Measurements from ENCODE around the gene TNFRSF1A.
"Not testable (repeated sequence)": the region's sequence is repeated elsewhere in the genome, so short reads cannot be mapped to it uniquely, and the experiment has no call there.

TNFRSF1A gene

GRCh38 chr12:6347367-6348338 lies 5.8 kb upstream of the TNFRSF1A start:
- Histone ChIP-seq H3K27ac (ENCODE audit: low read depth, low read length) (peak overlapping the region; percentile 43), H3K9me3 (ENCODE audit: low read length) (no peaks in the 10 kb centered on the region), H3K4me3 (ENCODE audit: low read depth in 1 of 2, low read length in 2 of 2) (no peak overlapping the region), H3K36me3 (ENCODE audit: insufficient read depth, low read length) (no peaks in the 10 kb centered on the region), H3K4me1 (ENCODE audit: insufficient read depth, low read length) (peaks cover 15% of the 10 kb centered on the region), H3K27me3 (ENCODE audit: control insufficient read depth in 1 of 2, insufficient read depth in 2 of 2, low read length in 2 of 2) (no peaks in the 10 kb centered on the region), H3K9ac (ENCODE audit: low read length) (no peak overlapping the region)

- Histone ChIP-seq H3K9ac (ENCODE audit: low read length) (no peak overlapping the region), H3K27me3 (ENCODE audit: control insufficient read depth in 1 of 2, insufficient read depth in 2 of 2, low read length in 2 of 2) (no peaks in the 10 kb centered on the region), H3K9me3 (ENCODE audit: low read length) (no peaks in the 10 kb centered on the region), H3K4me3 (ENCODE audit: low read depth in 1 of 2, low read length in 2 of 2) (no peak overlapping the region), H3K27ac (ENCODE audit: low read depth, low read length) (peak overlapping the region; percentile 30), H3K4me1 (ENCODE audit: insufficient read depth, low read length) (peaks cover 22% of the 10 kb centered on the region), H3K36me3 (ENCODE audit: insufficient read depth, low read length) (no peaks in the 10 kb centered on the region)
Observed at GRCh38 chr12:6346942-6347341, 5.1 kb upstream of the TNFRSF1A start.

- Histone ChIP-seq H3K36me3 (ENCODE audit: insufficient read depth, low read length) (no peaks in the 10 kb centered on the region), H3K27ac (ENCODE audit: low read depth, low read length) (peak overlapping the region; percentile 29), H3K9me3 (ENCODE audit: low read length) (no peaks in the 10 kb centered on the region), H3K9ac (ENCODE audit: low read length) (no peak overlapping the region), H3K27me3 (ENCODE audit: control insufficient read depth in 1 of 2, insufficient read depth in 2 of 2, low read length in 2 of 2) (no peaks in the 10 kb centered on the region), H3K4me1 (ENCODE audit: insufficient read depth, low read length) (peaks cover 22% of the 10 kb centered on the region), H3K4me3 (ENCODE audit: low read depth in 1 of 2, low read length in 2 of 2) (no peak overlapping the region)
Observed at GRCh38 chr12:6346235-6346832, 4.5 kb upstream of the TNFRSF1A start.

GRCh38 chr12:6345319-6346091 lies 3.6 kb upstream of the TNFRSF1A start:
- peaks cover 22% of the 10 kb centered on the region for H3K4me1 ChIP-seq (ENCODE audit: insufficient read depth, low read length)
- H3K36me3 ChIP-seq (ENCODE audit: insufficient read depth, low read length): no peaks in the 10 kb centered on the region
- H3K4me3 ChIP-seq (ENCODE audit: low read depth in 1 of 2, low read length in 2 of 2): no peak overlapping the region
- H3K27ac ChIP-seq (ENCODE audit: low read depth, low read length): no peak overlapping the region
- H3K9me3 ChIP-seq (ENCODE audit: low read length): no peaks in the 10 kb centered on the region
- no peaks in the 10 kb centered on the region for H3K27me3 ChIP-seq (ENCODE audit: control insufficient read depth in 1 of 2, insufficient read depth in 2 of 2, low read length in 2 of 2)
- H3K9ac ChIP-seq (ENCODE audit: low read length): no peak overlapping the region

- not testable (repeated sequence) for H3K27me3 ChIP-seq (ENCODE audit: control insufficient read depth in 1 of 2, insufficient read depth in 2 of 2, low read length in 2 of 2); H3K36me3 ChIP-seq (ENCODE audit: insufficient read depth, low read length); H3K9ac ChIP-seq (ENCODE audit: low read length); H3K9me3 ChIP-seq (ENCODE audit: low read length); H3K4me3 ChIP-seq (ENCODE audit: low read depth in 1 of 2, low read length in 2 of 2)
- Histone ChIP-seq H3K4me1 (ENCODE audit: insufficient read depth, low read length) (peaks cover 32% of the 10 kb centered on the region), H3K27ac (ENCODE audit: low read depth, low read length) (peak overlapping the region; percentile 100)
Observed at GRCh38 chr12:6344101-6344660, 2.3 kb upstream of the TNFRSF1A start.

GRCh38 chr12:6343518-6343917 lies 1.6 kb upstream of the TNFRSF1A start:
- H3K9ac ChIP-seq (ENCODE audit: low read length): no peak overlapping the region

GRCh38 chr12:6342140-6342889 lies 439 bp upstream of the TNFRSF1A start:
- Histone ChIP-seq H3K4me1 (ENCODE audit: insufficient read depth, low read length) (peaks cover 51% of the 10 kb centered on the region), H3K9ac (ENCODE audit: low read length) (peak overlapping the region; percentile 100), H3K4me3 (ENCODE audit: low read depth in 1 of 2, low read length in 2 of 2) (peak overlapping the region; percentile 43 to 99), H3K27ac (ENCODE audit: low read depth, low read length) (peak overlapping the region; percentile 100), H3K27me3 (ENCODE audit: control insufficient read depth in 1 of 2, insufficient read depth in 2 of 2, low read length in 2 of 2) (no peaks in the 10 kb centered on the region), H3K9me3 (ENCODE audit: low read length) (no peaks in the 10 kb centered on the region), H3K36me3 (ENCODE audit: insufficient read depth, low read length) (no peaks in the 10 kb centered on the region)

More at GRCh38 chr12:6343518-6343917, 1.6 kb upstream of the TNFRSF1A start:
- Histone ChIP-seq H3K4me3 (ENCODE audit: low read depth in 1 of 2, low read length in 2 of 2) (no peak overlapping the region), H3K27ac (ENCODE audit: low read depth, low read length) (peak overlapping the region; percentile 100), H3K27me3 (ENCODE audit: control insufficient read depth in 1 of 2, insufficient read depth in 2 of 2, low read length in 2 of 2) (no peaks in the 10 kb centered on the region), H3K9me3 (ENCODE audit: low read length) (no peaks in the 10 kb centered on the region), H3K36me3 (ENCODE audit: insufficient read depth, low read length) (no peaks in the 10 kb centered on the region), H3K4me1 (ENCODE audit: insufficient read depth, low read length) (peaks cover 39% of the 10 kb centered on the region)

GRCh38 chr12:6340745-6341416 lies 995 bp downstream of the TNFRSF1A start:
- H3K4me3 ChIP-seq (ENCODE audit: low read depth in 1 of 2, low read length in 2 of 2): peak overlapping the region; percentile 94 to 99
- H3K9me3 ChIP-seq (ENCODE audit: low read length): no peaks in the 10 kb centered on the region
- H3K36me3 ChIP-seq (ENCODE audit: insufficient read depth, low read length): no peaks in the 10 kb centered on the region
- peak overlapping the region; percentile 100 for H3K27ac ChIP-seq (ENCODE audit: low read depth, low read length)
- no peaks in the 10 kb centered on the region for H3K27me3 ChIP-seq (ENCODE audit: control insufficient read depth in 1 of 2, insufficient read depth in 2 of 2, low read length in 2 of 2)
- H3K9ac ChIP-seq (ENCODE audit: low read length): peak overlapping the region; percentile 100
- peaks cover 56% of the 10 kb centered on the region for H3K4me1 ChIP-seq (ENCODE audit: insufficient read depth, low read length)

- Histone ChIP-seq H3K9me3 (ENCODE audit: low read length) (no peaks in the 10 kb centered on the region), H3K9ac (ENCODE audit: low read length) (peak overlapping the region; percentile 100), H3K27me3 (ENCODE audit: control insufficient read depth in 1 of 2, insufficient read depth in 2 of 2, low read length in 2 of 2) (no peaks in the 10 kb centered on the region), H3K4me1 (ENCODE audit: insufficient read depth, low read length) (peaks cover 60% of the 10 kb centered on the region), H3K4me3 (ENCODE audit: low read depth in 1 of 2, low read length in 2 of 2) (peak overlapping the region; percentile 94 to 99), H3K27ac (ENCODE audit: low read depth, low read length) (peak overlapping the region; percentile 100), H3K36me3 (ENCODE audit: insufficient read depth, low read length) (peaks cover 2% of the 10 kb centered on the region)
Observed at GRCh38 chr12:6340032-6340638, 1.7 kb downstream of the TNFRSF1A start.

- H3K4me3 ChIP-seq (ENCODE audit: low read depth in 1 of 2, low read length in 2 of 2): peak overlapping the region; percentile 1 to 99
- peaks cover 72% of the 10 kb centered on the region for H3K4me1 ChIP-seq (ENCODE audit: insufficient read depth, low read length)
- peak overlapping the region; percentile 100 for H3K9ac ChIP-seq (ENCODE audit: low read length)
Observed at GRCh38 chr12:6338955-6339354, 2.9 kb downstream of the TNFRSF1A start.

More at GRCh38 chr12:6338955-6339354, 2.9 kb downstream of the TNFRSF1A start:
- Histone ChIP-seq H3K36me3 (ENCODE audit: insufficient read depth, low read length) (peaks cover 13% of the 10 kb centered on the region), H3K27ac (ENCODE audit: low read depth, low read length) (peak overlapping the region; percentile 100), H3K27me3 (ENCODE audit: control insufficient read depth in 1 of 2, insufficient read depth in 2 of 2, low read length in 2 of 2) (no peaks in the 10 kb centered on the region), H3K9me3 (ENCODE audit: low read length) (no peaks in the 10 kb centered on the region)

Data from muscle layer of colon (tissue), 2 donors.